HCT116 (cell line): Measurements from ENCODE around the gene PDXK. TPM values are rescaled to one million over a fixed set of nuclear protein-coding genes. Genes with fewer than 3 reads are reported as not detected.

Experiments
- ATAC-seq: fragments of 200-7000 bp; cut with Tn5 transposase; 2 replicates; pipeline ENCODE4 v1.9.1; 2020; ENCODE audit warnings: mild to moderate bottlenecking, moderate library complexity
- BruUV-seq: library from RNA; stranded (reverse); fragments of 400-500 nt; replicated peaks from 2 replicates; lab custom pipeline; 2021; lab: Mats Ljungman, UMichigan
- CTCF ChIA-PET: fragments of 300-600 bp; sonication (Branson Sonifier 250); formaldehyde crosslinking; loops from one replicate; lab custom pipeline; 2021; ENCODE audit warnings: antibody characterized with exemption; lab: Charles Lee
- POLR2A ChIA-PET: fragments of 300-600, 350-600 bp; sonication (Branson Sonifier 250); formaldehyde crosslinking; loops from one replicate; lab custom pipeline; 2021; ENCODE audit warnings: antibody characterized with exemption; lab: Charles Lee
- RAD21 ChIA-PET, 2 experiments: fragments of 300-600 bp; sonication (Branson Sonifier 250); formaldehyde crosslinking; loops; one replicate each; lab custom pipeline; 2023; ENCODE audit warnings: low total read pairs in 2 of 2; ENCODE audit not compliant: uncharacterized antibody in 2 of 2, unreplicated experiment in 2 of 2, low non-redundant PET in 1 of 2; lab: Charles Lee
- DNase-seq: peaks from one replicate; pipeline ENCODE4 v3.0.0-alpha.2; 2010; ENCODE audit warnings: low read depth, low spot score
- H2AFZ ChIP-seq: fragments of 200-600 bp; shearing (Covaris generic), sonication (generic); 2 replicates; pipeline ENCODE4 v1.6.1; 2017; ENCODE audit warnings: low read depth, mixed run types, mixed read lengths, antibody characterized with exemption, low read length; ENCODE audit not compliant: poor library complexity, severe bottlenecking
- H3K27ac ChIP-seq: 2 replicates; pipeline ENCODE4 v1.5.1; 2012; ENCODE audit warnings: low read depth, low read length
- H3K27me3 ChIP-seq: fragments of 200-600 bp; sonication (generic); 2 replicates; pipeline ENCODE4 v1.6.1; 2016; ENCODE audit warnings: mixed run types, low read length, mixed read lengths; ENCODE audit not compliant: insufficient read depth
- H3K36me3 ChIP-seq, 2 experiments: fragments of 200-500 bp in 1 of 2; fragments of 200-600 bp in 1 of 2; sonication (Bioruptor generic) in 1 of 2; sonication (generic) in 1 of 2; 2 replicates each; pipeline versions ENCODE4 v1.5.1 to v1.6.1; 2014 to 2016; ENCODE audit warnings: low read length in 2 of 2, inconsistent platforms in 1 of 2, mixed read lengths in 1 of 2, mixed run types in 1 of 2; ENCODE audit not compliant: insufficient read depth in 2 of 2, control insufficient read depth in 1 of 2
- H3K4me1 ChIP-seq, 2 experiments: fragments of 200-600 bp in 1 of 2; sonication (generic) in 1 of 2; 2 replicates each; pipeline versions ENCODE4 v1.5.1 to v1.6.1; 2012 to 2017; ENCODE audit warnings: low read length in 2 of 2, inconsistent platforms in 1 of 2, mild to moderate bottlenecking in 1 of 2, mixed read lengths in 1 of 2, mixed run types in 1 of 2, moderate library complexity in 1 of 2; ENCODE audit not compliant: insufficient read depth in 2 of 2, control insufficient read depth in 1 of 2
- H3K4me2 ChIP-seq: fragments of 200-600 bp; sonication (generic); 2 replicates; pipeline ENCODE4 v1.6.1; 2017; ENCODE audit warnings: mixed run types, low read length, mixed read lengths
- H3K4me3 ChIP-seq, 2 experiments: fragments of 200-600 bp in 1 of 2; sonication (generic) in 1 of 2; replicated peaks in 1 of 2; 2 replicates each; pipeline ENCODE4 v1.5.1; 2011 to 2016; ENCODE audit warnings: low read length in 2 of 2, control low read depth in 1 of 2, low read depth in 1 of 2, mild to moderate bottlenecking in 1 of 2, mixed read lengths in 1 of 2, mixed run types in 1 of 2
- H3K79me2 ChIP-seq: fragments of 200-600 bp; sonication (generic); 2 replicates; pipeline ENCODE4 v1.6.1; 2017; ENCODE audit warnings: mild to moderate bottlenecking, mixed run types, low read length, moderate library complexity, mixed read lengths; ENCODE audit not compliant: insufficient read depth
- H3K9ac ChIP-seq: fragments of 200-600 bp; sonication (generic); 2 replicates; pipeline ENCODE4 v1.6.1; 2016; ENCODE audit warnings: low read length, mixed read lengths
- H3K9me2 ChIP-seq: fragments of 200-600 bp; sonication (generic), shearing (Covaris generic); 2 replicates; pipeline ENCODE4 v1.6.1; 2017; ENCODE audit warnings: mixed run types, mild to moderate bottlenecking, moderate library complexity; ENCODE audit not compliant: insufficient read depth
- H3K9me3 ChIP-seq, 2 experiments: fragments of 200-500 bp in 1 of 2; fragments of 200-600 bp in 1 of 2; sonication (Bioruptor generic) in 1 of 2; sonication (generic) in 1 of 2; 2 replicates each; pipeline ENCODE4 v1.6.1; 2014 to 2017; ENCODE audit warnings: low read length in 2 of 2, mixed read lengths in 2 of 2, inconsistent platforms in 1 of 2, low read depth in 1 of 2, mild to moderate bottlenecking in 1 of 2, mixed run types in 1 of 2, moderate library complexity in 1 of 2; ENCODE audit not compliant: control insufficient read depth in 1 of 2, insufficient read depth in 1 of 2
- H4K20me1 ChIP-seq: fragments of 200-600 bp; sonication (generic), shearing (Covaris generic); 2 replicates; pipeline ENCODE4 v1.6.1; 2017; ENCODE audit warnings: mixed run types, mild to moderate bottlenecking, moderate library complexity; ENCODE audit not compliant: insufficient read depth
- CEBPB ChIP-seq: IDR thresholded peaks from 2 replicates; pipeline ENCODE4 v1.6.1; 2012; ENCODE audit warnings: low read depth
- EGR1 ChIP-seq: IDR thresholded peaks from 2 replicates; pipeline ENCODE4 v1.6.1; 2012; ENCODE audit warnings: low read depth
- ELF1 ChIP-seq: IDR thresholded peaks from 2 replicates; pipeline ENCODE4 v1.6.1; 2012; ENCODE audit warnings: low read depth, borderline replicate concordance
- EZH2phosphoT487 ChIP-seq: fragments of 200-600 bp; IDR thresholded peaks from 2 replicates; pipeline ENCODE4 v1.6.1; 2018; ENCODE audit warnings: antibody characterized with exemption, borderline replicate concordance
- JUND ChIP-seq: IDR thresholded peaks from 2 replicates; pipeline ENCODE4 v1.6.1; 2012
- POLR2A ChIP-seq: IDR thresholded peaks from 2 replicates; pipeline ENCODE4 v1.7.0; 2011; ENCODE audit warnings: borderline replicate concordance; ENCODE audit not compliant: insufficient read depth, insufficient read length; ENCODE audit errors: extremely low read depth
- SRF ChIP-seq: IDR thresholded peaks from 2 replicates; pipeline ENCODE4 v1.6.1; 2012; ENCODE audit warnings: low read depth
- TCF7L2 ChIP-seq: IDR thresholded peaks from 2 replicates; pipeline ENCODE4 v1.7.0; 2011; ENCODE audit warnings: borderline replicate concordance, inconsistent platforms; ENCODE audit not compliant: insufficient read depth, insufficient read length; ENCODE audit errors: extremely low read depth
- intact Hi-C: fragments of 100-400 bp; cut with micrococcal nuclease; formaldehyde crosslinking; loops from 2 replicates; pipeline ENCODE4 v1.10.0; 2022
- total RNA-seq: library from RNA; stranded (reverse); gene quantifications from one replicate; pipeline ENCODE4 v1.2.1, GENCODE V29; 2021; ENCODE audit not compliant: unreplicated experiment
- TF ChIP-seq, protein P1 (sequence below), 3 experiments: fragments of 200-600 bp in 1 of 3; sonication (generic) in 1 of 3; IDR thresholded peaks in 2 of 3; conservative IDR thresholded peaks in 1 of 3; 2 replicates each; pipeline ENCODE4 v1.5.1; 2012 to 2017; ENCODE audit warnings: low read depth in 2 of 3, low read length in 2 of 3, antibody characterized with exemption in 1 of 3, borderline replicate concordance in 1 of 3, control low read depth in 1 of 3, mild to moderate bottlenecking in 1 of 3, mixed read lengths in 1 of 3, mixed run types in 1 of 3, moderate library complexity in 1 of 3; ENCODE audit not compliant: insufficient read depth in 1 of 3

PDXK gene
- total RNA-seq, 1 experiment from 2014 or later, result 127 TPM

GRCh38 chr21:43770066-43770655 is 51.2 kb downstream of the PDXK start:
- H2AFZ ChIP-seq, result no peak overlapping the region
- ATAC-seq (no peak), DNase-seq (no peak)
- BruUV-seq, result no TSS peak
- no peaks in the 10 kb centered on the region for H3K9me3 ChIP-seq
- no peaks in the 10 kb centered on the region for H3K27me3 ChIP-seq
- H4K20me1 ChIP-seq, result no peaks in the 10 kb centered on the region
- RAD21 ChIA-PET, result no interaction called here
- no peak overlapping the region for H3K9ac ChIP-seq
- no peaks in the 10 kb centered on the region for H3K9me2 ChIP-seq
- peaks cover 17 to 34% of the 10 kb centered on the region in 2 experiments for H3K4me1 ChIP-seq
- H3K79me2 ChIP-seq, result peaks cover 9% of the 10 kb centered on the region
- TF ChIP-seq JUND (no peak), CEBPB (no peak), EGR1 (no peak), TCF7L2 (no peak)
- TF ChIP-seq, protein P1, sequence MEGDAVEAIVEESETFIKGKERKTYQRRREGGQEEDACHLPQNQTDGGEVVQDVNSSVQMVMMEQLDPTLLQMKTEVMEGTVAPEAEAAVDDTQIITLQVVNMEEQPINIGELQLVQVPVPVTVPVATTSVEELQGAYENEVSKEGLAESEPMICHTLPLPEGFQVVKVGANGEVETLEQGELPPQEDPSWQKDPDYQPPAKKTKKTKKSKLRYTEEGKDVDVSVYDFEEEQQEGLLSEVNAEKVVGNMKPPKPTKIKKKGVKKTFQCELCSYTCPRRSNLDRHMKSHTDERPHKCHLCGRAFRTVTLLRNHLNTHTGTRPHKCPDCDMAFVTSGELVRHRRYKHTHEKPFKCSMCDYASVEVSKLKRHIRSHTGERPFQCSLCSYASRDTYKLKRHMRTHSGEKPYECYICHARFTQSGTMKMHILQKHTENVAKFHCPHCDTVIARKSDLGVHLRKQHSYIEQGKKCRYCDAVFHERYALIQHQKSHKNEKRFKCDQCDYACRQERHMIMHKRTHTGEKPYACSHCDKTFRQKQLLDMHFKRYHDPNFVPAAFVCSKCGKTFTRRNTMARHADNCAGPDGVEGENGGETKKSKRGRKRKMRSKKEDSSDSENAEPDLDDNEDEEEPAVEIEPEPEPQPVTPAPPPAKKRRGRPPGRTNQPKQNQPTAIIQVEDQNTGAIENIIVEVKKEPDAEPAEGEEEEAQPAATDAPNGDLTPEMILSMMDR (IDR thresholded peaks at IDR 0.05 in 2 of 3, conservative IDR thresholded peaks at IDR 0.05 in 1 of 3; ENCODE audit: borderline replicate concordance in 1 of 3, insufficient read depth in 1 of 3, low read depth in 2 of 3, low read length in 2 of 3), result no peak
- CTCF ChIA-PET, result no interaction called here
- POLR2A ChIA-PET, result no interaction called here
- peaks cover 8 to 9% of the 10 kb centered on the region in 2 experiments; a peak in 3 of 4 replicates for H3K36me3 ChIP-seq
- H3K4me2 ChIP-seq, result no peak overlapping the region
- no peak overlapping the region for H3K4me3 ChIP-seq
- intact Hi-C loops, result no loop called here
- H3K27ac ChIP-seq, result no peak overlapping the region

DNA sequence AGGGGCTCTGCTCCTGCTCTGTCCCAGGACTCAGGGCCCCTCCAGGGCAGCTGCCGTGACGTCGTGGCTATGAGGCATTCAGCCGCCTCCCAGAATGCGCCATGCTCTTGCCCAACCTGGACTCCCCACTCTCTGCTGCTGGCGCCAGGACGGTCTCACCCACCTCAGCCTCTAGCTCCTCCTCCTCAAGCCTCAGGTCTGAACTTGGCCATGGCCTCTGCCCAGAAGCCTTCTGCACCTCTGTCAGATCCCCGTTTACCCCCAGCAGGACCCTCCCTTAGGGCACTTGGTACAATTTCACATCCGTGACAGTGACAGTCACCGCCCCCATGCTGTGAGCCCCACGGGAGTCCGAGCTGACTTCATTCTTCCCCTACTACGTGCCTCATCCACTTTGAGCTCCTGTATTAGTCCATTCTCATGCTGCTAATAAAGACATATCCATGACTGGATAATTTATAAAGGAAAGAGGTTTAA is 52.3 kb downstream of the PDXK start:
- intact Hi-C loops, result no loop called here
- no peak overlapping the region for H3K9ac ChIP-seq
- CTCF ChIA-PET, result no interaction called here
- no peak overlapping the region for H3K4me3 ChIP-seq
- no peak overlapping the region for H2AFZ ChIP-seq
- H3K4me2 ChIP-seq, result no peak overlapping the region
- peaks cover 8 to 9% of the 10 kb centered on the region in 2 experiments; a peak in 3 of 4 replicates for H3K36me3 ChIP-seq
- H3K4me1 ChIP-seq, result peaks cover 18 to 35% of the 10 kb centered on the region in 2 experiments
- no peaks in the 10 kb centered on the region for H3K27me3 ChIP-seq
- RAD21 ChIA-PET, result no interaction called here
- ATAC-seq (no peak), DNase-seq (no peak)
- TF ChIP-seq TCF7L2 (no peak), ELF1 (no peak), SRF (no peak), POLR2A (no peak), EZH2phosphoT487 (no peak)
- H3K79me2 ChIP-seq, result peaks cover 18% of the 10 kb centered on the region
- no peaks in the 10 kb centered on the region for H3K9me3 ChIP-seq
- BruUV-seq, result no TSS peak
- H3K27ac ChIP-seq, result no peak overlapping the region
- POLR2A ChIA-PET, result no interaction called here
- H4K20me1 ChIP-seq, result no peaks in the 10 kb centered on the region
- no peaks in the 10 kb centered on the region for H3K9me2 ChIP-seq
